Testis (tissue), 5 donors: ENCODE measurements around the gene PEX19. TPM values are rescaled to one million over a fixed set of nuclear protein-coding genes. Genes with fewer than 3 reads are reported as not detected.

Source experiments
- DNase-seq: peaks from one replicate; pipeline ENCODE4 v3.0.0-alpha.2; 2019
- H3K27ac ChIP-seq, 2 donors: fragments of 200-600 bp; sonication (generic); one replicate each; pipeline ENCODE4 v1.5.1; 2019
- H3K27me3 ChIP-seq: fragments of 200-600 bp; sonication (generic); one replicate; pipeline ENCODE4 v1.5.1; 2019
- H3K36me3 ChIP-seq: fragments of 200-600 bp; sonication (generic); one replicate; pipeline ENCODE4 v1.5.1; 2017; ENCODE audit warnings: low read depth; ENCODE audit errors: missing control alignments
- H3K4me1 ChIP-seq: fragments of 200-600 bp; sonication (generic); one replicate; pipeline ENCODE4 v1.5.1; 2019
- H3K4me3 ChIP-seq, 2 donors: fragments of 200-600 bp; sonication (generic); one replicate each; pipeline ENCODE4 v1.5.1; 2017 to 2019
- H3K9me3 ChIP-seq: fragments of 200-600 bp; sonication (generic); one replicate; pipeline ENCODE4 v1.5.1; 2017
- CTCF ChIP-seq, 3 experiments: fragments of 450-650 bp in 2 of 3; fragments of 200-600 bp in 1 of 3; sonication (generic) in 1 of 3; IDR thresholded peaks; one replicate each; pipeline ENCODE4 v1.5.1; 2016 to 2019; ENCODE audit warnings: antibody characterized with exemption in 3 of 3, mild to moderate bottlenecking in 2 of 3, moderate library complexity in 1 of 3
- POLR2A ChIP-seq: fragments of 450-650 bp; IDR thresholded peaks from one replicate; pipeline ENCODE4 v1.6.1; 2017; ENCODE audit warnings: antibody characterized with exemption, mild to moderate bottlenecking, moderate library complexity
- WGBS, 2 donors: methylation state at CpG; one replicate each; pipeline ENCODE4 v1.1.5; 2018; 5-methylcytosine and 5-hydroxymethylcytosine counted together
- intact Hi-C: fragments of 100-400 bp; cut with DNase I; formaldehyde crosslinking; loops from one replicate; pipeline ENCODE4 v1.15.1; 2023; ENCODE audit warnings: low total_unique reads
- long read RNA-seq, 2 donors: transcript quantifications; one replicate each; lab custom pipeline, GENCODE V29; 2026
- polyA plus RNA-seq: library from polyadenylated mRNA; stranded (reverse); fragments of 350-450 nt; fragmentation: Illumina TruSeq; extraction: RNeasy Lipid Tissue Mini Kit (QIAGEN cat#74804); gene quantifications from one replicate; pipeline ENCODE4 v1.2.3, GENCODE V29; 2014; ENCODE audit warnings: low read depth, low replicate concordance; ENCODE audit not compliant: insufficient read depth
- total RNA-seq, 2 donors: library from RNA; depleted of rRNA; stranded (reverse); fragments of >200 nt; gene quantifications; one replicate each; pipeline ENCODE4 v1.2.3, GENCODE V29; 2016

Gene PEX19
- 10 to 100 TPM; 48.5 to 56.6 TPM for total RNA-seq
- 63.5 TPM for polyA plus RNA-seq
- long read RNA-seq, donor 1, transcript PEX19-201 (8 exons, 3,661 nt) = major isoform, 12 of 15 reads
- long read RNA-seq, donor 1, partial matches to known transcripts = 0 of 15 reads
- long read RNA-seq, donor 1, other reads (novel, unspliced or antisense) = 0 of 15 reads
- long read RNA-seq, donor 2, transcript PEX19-201 (8 exons, 3,661 nt) = major isoform, 17 of 21 reads
- long read RNA-seq, donor 2, partial matches to known transcripts = 0 of 21 reads
- long read RNA-seq, donor 2, other reads (novel, unspliced or antisense) = 0 of 21 reads

- intact Hi-C loops = no loop called here
- H3K9me3 ChIP-seq = no peaks in the 10 kb centered on the region
- no peaks in the 10 kb centered on the region for H3K27me3 ChIP-seq
- WGBS, 2 donors = 0% methylated on average over 26 to 27 of the region's 27 CpGs
- H3K27ac ChIP-seq = peak within 1 kb of the TSS; percentile 65 to 73
- TF ChIP-seq POLR2A (peak; percentile 63), CTCF (IDR thresholded peaks at IDR 0.05) (no peak)
- H3K4me1 ChIP-seq = peaks cover 11% of the 10 kb centered on the region
- peak; percentile 98 for DNase-seq
- no peaks in the 10 kb centered on the region for H3K36me3 ChIP-seq
- peak within 1 kb of the TSS; percentile 65 to 82 for H3K4me3 ChIP-seq
These were observed at the start of gene PEX19 for GRCh38 chr1:160284782-160285344. Gene PEX19, minus strand, starts transcription at chr1:160285133. Its CDS starts 9 bp downstream, at chr1:160285124.

GRCh38 chr1:160332516-160332915, 47.6 kb upstream of the PEX19 start:
- intact Hi-C loops = no loop called here
- H3K27me3 ChIP-seq = no peaks in the 10 kb centered on the region
- no peak for DNase-seq
- H3K27ac ChIP-seq = no peak overlapping the region
- no peaks in the 10 kb centered on the region for H3K9me3 ChIP-seq
- no peaks in the 10 kb centered on the region for H3K4me1 ChIP-seq
- no peak for TF ChIP-seq POLR2A
- no peak for TF ChIP-seq CTCF (IDR thresholded peaks at IDR 0.05)
- no peak overlapping the region for H3K4me3 ChIP-seq
- no peaks in the 10 kb centered on the region for H3K36me3 ChIP-seq

- Histone ChIP-seq H3K36me3 (no peaks in the 10 kb centered on the region), H3K4me1 (no peaks in the 10 kb centered on the region), H3K4me3 (no peak overlapping the region), H3K27me3 (no peaks in the 10 kb centered on the region), H3K9me3 (no peaks in the 10 kb centered on the region), H3K27ac (no peak overlapping the region)
- TF ChIP-seq POLR2A (no peak), CTCF (IDR thresholded peaks at IDR 0.05) (no peak)
- intact Hi-C loops = no loop called here
- DNase-seq = no peak
These were observed 45.2 kb upstream of the PEX19 start for GRCh38 chr1:160330119-160330518.

- Histone ChIP-seq H3K4me1 (no peaks in the 10 kb centered on the region), H3K36me3 (no peaks in the 10 kb centered on the region), H3K27ac (no peak overlapping the region), H3K9me3 (no peaks in the 10 kb centered on the region), H3K4me3 (no peak overlapping the region), H3K27me3 (no peaks in the 10 kb centered on the region)
- 77 to 84% methylated on average over 8 of the region's 8 CpGs for WGBS, 2 donors
- TF ChIP-seq CTCF (IDR thresholded peaks at IDR 0.05) (no peak), POLR2A (no peak)
- DNase-seq = no peak
- intact Hi-C loops = no loop called here
These were observed 43.3 kb upstream of the PEX19 start for GRCh38 chr1:160328184-160328583.

GRCh38 chr1:160326418-160326817, 41.5 kb upstream of the PEX19 start:
- intact Hi-C loops = no loop called here
- TF ChIP-seq POLR2A = no peak
- no peak for TF ChIP-seq CTCF (IDR thresholded peaks at IDR 0.05)
- Histone ChIP-seq H3K9me3 (no peaks in the 10 kb centered on the region), H3K27me3 (no peaks in the 10 kb centered on the region), H3K27ac (no peak overlapping the region), H3K4me1 (no peaks in the 10 kb centered on the region), H3K36me3 (no peaks in the 10 kb centered on the region), H3K4me3 (no peak overlapping the region)
- DNase-seq = no peak
- WGBS, 2 donors = 93 to 94% methylated on average over 5 of the region's 5 CpGs
